Measurements from ENCODE around the gene RAMACL.

RAMACL gene

DNA sequence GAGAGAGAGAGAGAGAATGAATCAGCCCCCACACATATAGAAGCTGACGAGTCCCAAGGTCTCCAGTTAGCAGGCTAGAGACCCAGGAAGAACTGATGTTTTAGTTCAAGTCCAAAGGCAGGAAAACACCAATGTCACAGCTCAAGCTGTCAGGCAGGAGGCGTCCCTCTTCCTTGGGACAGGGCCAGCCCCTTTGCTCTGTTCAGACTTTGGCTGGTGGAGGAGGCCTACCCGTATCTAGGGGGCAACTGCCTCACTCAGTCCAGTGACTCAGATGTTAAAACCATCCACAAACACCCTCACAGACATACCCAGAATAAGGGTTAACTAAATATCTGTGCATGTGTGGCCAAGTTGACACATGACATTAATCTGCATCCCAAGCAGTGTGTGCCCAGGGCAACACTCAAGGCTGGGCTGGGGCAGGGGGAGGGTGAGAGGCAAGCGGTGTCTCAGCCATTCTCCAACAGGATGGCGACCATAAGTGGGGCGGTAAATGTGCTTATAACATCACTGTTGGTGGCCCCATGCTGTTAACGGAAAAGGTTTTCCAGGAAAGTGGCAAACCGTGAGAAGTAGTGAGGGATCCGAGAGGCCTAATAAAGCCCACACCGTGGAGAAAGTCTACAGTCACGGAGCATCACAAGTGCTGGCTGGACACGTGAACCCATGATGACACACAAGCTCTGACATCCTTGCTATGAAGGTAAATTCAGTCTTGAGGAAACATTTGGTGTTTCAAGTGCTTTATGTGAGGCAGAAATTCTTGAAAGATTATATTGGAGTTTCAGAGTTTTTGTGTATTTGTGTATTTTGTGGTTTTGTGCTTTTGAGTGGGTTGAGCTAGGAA, 28.1 kb downstream of the RAMACL start:
- FAIRE-seq = no peak
- TF ChIP-seq TAF1 (IDR thresholded peaks at IDR 0.05; ENCODE audit: borderline replicate concordance, low read depth, low read length) (no peak), POLR2AphosphoS5 (IDR thresholded peaks at IDR 0.05; ENCODE audit: low read depth, low read length) (no peak), POLR2A (IDR thresholded peaks at IDR 0.05; ENCODE audit: low read depth, low read length) (no peak)
- no peak for DNase-seq (ENCODE audit: insufficient read length)

DNA sequence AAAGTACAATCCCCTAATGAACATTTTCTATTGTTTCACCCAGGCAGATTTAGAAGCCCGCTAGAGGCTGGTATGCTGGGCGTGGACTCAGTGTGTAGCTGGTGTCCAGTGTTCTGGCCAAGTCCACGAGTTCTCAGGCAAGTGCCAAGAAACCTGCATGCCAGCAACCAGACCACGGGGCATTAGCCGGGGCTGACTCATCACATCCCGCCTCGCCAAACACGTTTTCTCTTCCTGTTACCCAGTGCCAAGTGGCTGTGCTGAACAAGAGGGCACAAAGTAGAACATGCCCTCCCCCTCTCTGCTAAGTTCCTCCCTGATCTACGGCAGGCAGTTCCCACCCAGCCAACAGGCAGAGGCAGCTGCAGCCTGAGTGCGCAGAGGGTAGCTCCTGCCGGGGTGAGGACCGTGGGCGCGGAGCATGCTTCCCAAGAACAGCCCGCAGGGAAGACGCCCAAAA, 29.6 kb downstream of the RAMACL start:
- FAIRE-seq (no peak), DNase-seq (ENCODE audit: insufficient read length) (no peak)
- TF ChIP-seq TAF1 (IDR thresholded peaks at IDR 0.05; ENCODE audit: borderline replicate concordance, low read depth, low read length) = no peak
- no peak for TF ChIP-seq POLR2A (IDR thresholded peaks at IDR 0.05; ENCODE audit: low read depth, low read length)
- TF ChIP-seq POLR2AphosphoS5 (IDR thresholded peaks at IDR 0.05; ENCODE audit: low read depth, low read length) = no peak

DNA sequence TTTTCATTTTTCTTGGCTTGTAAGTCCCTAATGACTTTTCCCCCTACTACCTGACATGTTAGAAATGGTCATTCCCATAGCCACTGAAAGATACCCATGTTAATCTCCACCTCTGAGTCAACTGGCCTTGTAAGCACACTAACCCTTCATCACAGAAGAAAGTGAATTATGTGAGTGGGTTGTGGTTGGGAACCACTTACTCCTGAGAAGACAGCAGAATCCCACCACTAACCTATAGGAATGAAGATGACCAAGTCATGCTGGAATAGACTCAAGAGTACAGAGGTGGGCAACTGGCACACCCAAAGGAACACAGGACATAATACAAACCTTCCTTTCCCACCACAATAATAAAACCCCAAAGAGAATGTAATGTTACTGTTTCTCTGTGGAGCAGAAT, 30.1 kb downstream of the RAMACL start:
- FAIRE-seq (no peak), DNase-seq (ENCODE audit: insufficient read length) (no peak)
- TF ChIP-seq POLR2AphosphoS5 (IDR thresholded peaks at IDR 0.05; ENCODE audit: low read depth, low read length) (no peak), TAF1 (IDR thresholded peaks at IDR 0.05; ENCODE audit: borderline replicate concordance, low read depth, low read length) (no peak), POLR2A (IDR thresholded peaks at IDR 0.05; ENCODE audit: low read depth, low read length) (no peak)

DNA sequence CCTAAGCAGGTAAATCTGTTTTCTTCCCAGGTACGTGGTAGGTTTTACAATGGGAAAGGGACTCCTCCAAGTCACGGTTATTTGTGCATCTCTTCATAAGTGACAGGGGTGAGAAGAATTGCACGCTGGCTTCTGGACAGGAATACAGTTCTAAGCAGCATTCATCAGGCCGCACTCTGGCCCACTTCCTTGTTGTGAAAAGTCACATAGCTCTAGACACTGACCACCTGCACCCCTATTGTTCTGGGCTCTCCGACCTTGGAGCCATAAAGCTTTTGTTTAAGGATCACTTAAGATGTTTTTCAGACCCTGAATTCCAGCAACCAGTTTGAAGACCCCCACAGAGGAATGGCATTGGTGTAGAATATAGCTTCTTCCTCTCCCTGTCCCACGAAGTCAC, 31.4 kb downstream of the RAMACL start:
- FAIRE-seq (no peak), DNase-seq (ENCODE audit: insufficient read length) (no peak)
- TF ChIP-seq POLR2AphosphoS5 (IDR thresholded peaks at IDR 0.05; ENCODE audit: low read depth, low read length) (no peak), TAF1 (IDR thresholded peaks at IDR 0.05; ENCODE audit: borderline replicate concordance, low read depth, low read length) (no peak)

DNA sequence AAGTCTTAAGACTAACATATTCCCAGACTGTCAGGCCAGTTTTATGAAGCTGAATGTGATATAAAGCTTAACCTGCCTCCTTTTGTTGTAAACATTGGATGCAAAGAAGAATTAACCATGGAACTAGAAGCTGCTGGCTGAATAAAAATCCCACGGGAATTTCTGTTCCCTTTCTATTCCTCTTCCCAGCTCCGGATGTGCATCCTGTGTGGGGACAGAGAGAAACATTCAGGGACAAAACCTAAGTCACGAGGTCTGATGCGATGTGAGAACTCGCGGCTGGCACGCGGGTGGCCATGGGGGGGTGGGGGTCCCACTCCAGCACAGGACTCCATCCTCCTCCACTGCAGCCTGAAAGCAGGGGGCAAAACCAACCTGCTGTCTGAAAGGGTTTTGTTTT, 32.2 kb downstream of the RAMACL start:
- TF ChIP-seq POLR2AphosphoS5 (IDR thresholded peaks at IDR 0.05; ENCODE audit: low read depth, low read length) (no peak), TAF1 (IDR thresholded peaks at IDR 0.05; ENCODE audit: borderline replicate concordance, low read depth, low read length) (no peak), POLR2A (IDR thresholded peaks at IDR 0.05; ENCODE audit: low read depth, low read length) (no peak)
- no peak for FAIRE-seq
- no peak for DNase-seq (ENCODE audit: insufficient read length)

DNA sequence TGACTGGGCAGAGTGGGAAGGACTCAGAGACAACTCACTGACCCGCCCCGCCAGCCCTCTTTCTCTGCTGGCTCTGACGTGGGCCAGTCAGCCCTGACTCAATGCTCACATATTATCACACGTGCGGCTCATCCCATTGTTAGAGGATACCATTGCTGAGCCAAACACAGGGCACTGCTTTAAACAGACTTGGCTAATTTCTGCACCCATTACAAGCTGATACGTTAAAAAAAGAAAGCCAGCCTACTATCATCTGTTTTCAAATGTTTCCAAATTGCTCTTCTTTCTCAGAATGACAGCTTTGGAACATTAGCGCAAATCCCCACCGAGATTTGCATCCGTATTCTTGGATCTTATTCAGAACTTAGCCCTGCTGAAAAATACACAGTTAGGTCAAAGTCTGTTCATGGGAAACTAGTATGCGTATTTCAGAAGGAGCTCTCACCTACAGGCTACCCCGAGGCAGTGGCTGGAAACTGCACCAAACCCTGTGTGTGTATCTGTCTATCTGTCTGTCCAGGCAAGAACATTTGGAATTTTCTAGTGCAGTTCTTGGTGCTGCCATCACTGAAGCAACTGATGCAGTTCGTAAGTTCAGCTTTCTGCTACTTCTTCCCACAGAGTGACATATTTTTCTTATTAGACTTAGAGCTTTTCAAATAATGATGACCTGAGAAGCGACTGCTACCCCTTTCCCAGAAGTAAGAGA, 32.8 kb downstream of the RAMACL start:
- TF ChIP-seq TAF1 (IDR thresholded peaks at IDR 0.05; ENCODE audit: borderline replicate concordance, low read depth, low read length) (no peak), POLR2AphosphoS5 (IDR thresholded peaks at IDR 0.05; ENCODE audit: low read depth, low read length) (no peak), POLR2A (IDR thresholded peaks at IDR 0.05; ENCODE audit: low read depth, low read length) (no peak)
- FAIRE-seq (no peak), DNase-seq (ENCODE audit: insufficient read length) (no peak)

DNA sequence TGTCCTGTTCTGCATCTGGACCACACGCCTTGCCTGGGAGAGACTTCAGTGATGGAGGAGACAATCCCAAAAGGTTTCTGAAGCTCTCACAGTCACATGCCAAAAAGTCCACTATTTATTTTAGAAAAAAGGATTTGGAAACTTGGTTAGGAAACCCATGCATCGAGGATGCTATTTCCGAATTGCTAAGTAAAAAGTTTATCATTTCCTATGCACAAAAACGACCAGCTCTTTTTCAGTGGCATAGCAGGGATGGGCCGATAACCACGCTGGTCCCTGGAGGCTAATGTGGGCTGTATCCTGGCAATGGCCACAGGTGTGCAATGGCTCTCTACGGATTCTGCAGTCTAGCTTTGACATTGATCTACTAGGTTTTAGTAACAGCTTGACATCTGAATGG, 33.9 kb downstream of the RAMACL start:
- DNase-seq (ENCODE audit: insufficient read length) (no peak), FAIRE-seq (no peak)
- TF ChIP-seq POLR2AphosphoS5 (IDR thresholded peaks at IDR 0.05; ENCODE audit: low read depth, low read length) (no peak), TAF1 (IDR thresholded peaks at IDR 0.05; ENCODE audit: borderline replicate concordance, low read depth, low read length) (no peak), POLR2A (IDR thresholded peaks at IDR 0.05; ENCODE audit: low read depth, low read length) (no peak)

DNA sequence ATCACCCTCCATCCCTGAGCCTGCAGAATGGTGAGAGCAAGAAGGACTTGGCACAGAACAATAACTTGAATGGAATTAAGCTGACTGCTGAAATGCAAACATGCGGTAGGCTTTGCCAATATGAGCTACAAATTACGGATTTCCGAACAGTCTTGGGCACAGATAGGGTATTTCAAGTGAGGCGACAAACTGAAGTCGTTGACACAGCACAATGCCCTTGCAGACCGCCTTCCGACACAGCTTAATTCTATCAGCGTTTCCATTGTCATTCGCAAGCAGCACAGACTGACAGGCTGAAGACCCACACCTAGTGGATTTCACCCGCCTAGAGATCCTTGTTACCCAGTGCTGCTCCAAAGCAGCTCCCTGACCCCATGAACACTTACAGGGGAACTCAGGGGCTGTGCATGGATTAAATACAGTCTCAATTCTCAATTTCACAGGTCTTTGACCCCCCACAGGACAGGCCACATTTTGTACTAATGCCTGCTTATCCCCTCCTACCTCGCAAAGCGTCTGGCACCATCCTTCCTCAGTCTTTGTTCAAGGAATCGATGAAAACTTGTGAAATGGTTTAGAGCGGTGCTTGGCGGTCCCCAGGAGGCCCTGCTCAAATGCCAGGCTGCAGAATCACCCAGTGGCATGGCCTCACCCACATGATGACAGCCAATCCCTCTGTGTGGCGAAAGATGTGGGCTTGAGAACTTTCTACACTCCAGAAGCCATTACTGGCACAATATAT, 34.6 kb downstream of the RAMACL start:
- TF ChIP-seq POLR2AphosphoS5 (IDR thresholded peaks at IDR 0.05; ENCODE audit: low read depth, low read length) (no peak), POLR2A (IDR thresholded peaks at IDR 0.05; ENCODE audit: low read depth, low read length) (no peak), TAF1 (IDR thresholded peaks at IDR 0.05; ENCODE audit: borderline replicate concordance, low read depth, low read length) (no peak)
- FAIRE-seq (no peak), DNase-seq (ENCODE audit: insufficient read length) (no peak)

DNA sequence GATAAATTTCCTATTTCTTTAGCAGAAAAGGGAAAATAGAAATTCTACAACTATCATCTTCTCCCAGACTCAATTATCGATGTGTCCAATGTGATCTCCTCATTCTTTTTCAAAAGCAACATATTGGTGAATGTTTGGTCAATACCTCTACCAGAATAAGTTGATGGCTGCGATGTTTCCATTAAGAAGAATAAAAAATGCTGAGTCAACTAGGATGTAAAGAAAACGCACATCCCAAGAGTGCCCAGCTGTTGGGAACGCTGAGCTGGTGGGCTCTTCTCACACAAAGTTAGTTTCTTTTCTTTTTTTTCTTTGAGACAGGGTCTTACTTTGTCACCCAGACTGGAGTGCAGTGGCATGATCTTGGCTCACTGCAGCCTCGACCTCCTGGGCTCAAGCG, 39.8 kb downstream of the RAMACL start:
- no peak for TF ChIP-seq POLR2AphosphoS5 (IDR thresholded peaks at IDR 0.05; ENCODE audit: low read depth, low read length)
- no peak for TF ChIP-seq TAF1 (IDR thresholded peaks at IDR 0.05; ENCODE audit: borderline replicate concordance, low read depth, low read length)
- TF ChIP-seq POLR2A (IDR thresholded peaks at IDR 0.05; ENCODE audit: low read depth, low read length) = no peak
- FAIRE-seq (no peak), DNase-seq (ENCODE audit: insufficient read length) (no peak)

DNA sequence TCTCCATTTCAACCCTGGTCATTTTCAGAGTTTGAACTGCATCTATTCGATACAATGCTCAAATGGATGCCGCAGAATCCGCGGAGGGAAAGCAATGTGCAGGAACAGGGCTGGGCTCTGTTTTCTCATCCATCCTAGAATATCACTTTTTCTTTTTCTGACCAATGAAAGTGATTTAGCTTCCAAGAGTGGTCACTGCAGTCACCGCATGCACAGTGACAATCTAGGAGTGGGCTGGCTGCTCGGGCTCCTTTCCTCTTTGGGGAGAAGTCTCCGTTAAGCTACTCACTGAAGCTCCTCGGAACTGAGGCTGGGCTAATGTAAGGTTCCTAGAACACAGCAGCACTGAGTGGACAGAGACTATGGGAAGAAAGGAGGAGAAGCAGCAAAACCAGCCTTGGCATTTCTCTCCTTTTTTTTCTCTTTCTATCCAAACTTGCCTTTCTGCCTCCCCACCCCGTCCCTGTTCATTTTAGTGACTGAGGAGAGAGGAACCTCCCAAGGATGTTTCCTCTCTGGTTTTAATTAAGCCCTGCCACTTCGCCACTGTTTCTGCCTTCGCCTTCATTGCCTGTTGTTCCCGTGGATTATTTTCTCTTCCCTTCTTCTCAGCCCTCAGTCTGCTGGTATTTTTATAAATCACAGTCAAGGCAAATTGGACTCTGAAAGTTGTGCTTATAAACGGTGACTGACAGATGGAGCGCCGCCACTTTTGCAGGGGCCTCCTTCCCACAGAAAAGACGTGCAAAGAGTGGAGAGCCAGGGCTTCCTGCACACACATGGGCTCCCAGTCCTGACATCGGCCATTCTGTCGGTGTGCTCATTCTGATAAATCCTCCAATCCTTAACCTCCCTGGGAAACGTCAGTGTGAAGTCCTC, 41.1 kb downstream of the RAMACL start:
- no peak for DNase-seq (ENCODE audit: insufficient read length)
- TF ChIP-seq TAF1 (IDR thresholded peaks at IDR 0.05; ENCODE audit: borderline replicate concordance, low read depth, low read length) (no peak), POLR2A (IDR thresholded peaks at IDR 0.05; ENCODE audit: low read depth, low read length) (no peak), POLR2AphosphoS5 (IDR thresholded peaks at IDR 0.05; ENCODE audit: low read depth, low read length) (no peak)
- FAIRE-seq = no peak

DNA sequence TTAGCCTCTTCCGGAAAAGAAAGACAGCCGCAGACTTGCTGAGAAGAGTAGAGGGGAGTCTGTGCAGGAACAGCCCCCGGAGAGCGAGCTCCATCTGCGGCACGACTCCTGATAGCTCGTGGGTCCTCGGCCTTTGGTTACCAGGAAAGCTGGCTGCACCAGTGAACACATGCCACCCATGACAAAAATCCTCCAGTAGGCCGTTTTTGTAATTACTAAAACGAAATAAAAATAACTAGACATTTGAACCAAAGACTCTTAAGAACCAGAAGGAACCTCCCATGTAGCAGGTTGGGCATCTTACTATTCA, 42.2 kb downstream of the RAMACL start:
- DNase-seq (ENCODE audit: insufficient read length) = no peak
- no peak for FAIRE-seq
- TF ChIP-seq POLR2AphosphoS5 (IDR thresholded peaks at IDR 0.05; ENCODE audit: low read depth, low read length) (no peak), TAF1 (IDR thresholded peaks at IDR 0.05; ENCODE audit: borderline replicate concordance, low read depth, low read length) (no peak), POLR2A (IDR thresholded peaks at IDR 0.05; ENCODE audit: low read depth, low read length) (no peak)
